Heart left ventricle (tissue), 13 donors: Measurements from ENCODE around the gene CACNA1G.

Source experiments
- CTCF ChIP-seq, 12 donors: fragments of 200-600 bp; sonication (generic) in 4 of 12; IDR thresholded peaks; one replicate each; pipeline versions ENCODE4 v1.5.0 to v1.8.0; 2018 to 2022; ENCODE audit warnings: antibody characterized with exemption in 12 of 12, mild to moderate bottlenecking in 5 of 12
- POLR2A ChIP-seq, 2 donors: fragments of 450-650 bp; IDR thresholded peaks; one replicate each; pipeline ENCODE4 v1.6.1; 2017; ENCODE audit warnings: antibody characterized with exemption in 2 of 2, mild to moderate bottlenecking in 2 of 2, moderate library complexity in 2 of 2
- donor health status: ischemic (EF 13 %, LVEDD 7.1; RV severe dilation, severe dysfunction).
- donor health status: DM: no; HTN: yes; CAD: no.
- donor health status: DM: no; HTN: no; CAD: no.
- donor health status: ischemic (EF 25% LVEDD 6.9; RV normal size, moderate dysfunction).
- donor health status: ischemic (EF 25% LVEDD 5.7; RV mildly dilated, moderate dysfunction).
- donor health status: ischemic (EF 35%, LVEDD 5.7; RV mildly dilated, moderate dysfunction).
- donor health status: nonischemic (EF 11% LVEDD 7.7; RV severe dilation, severe dysfunction).
- donor health status: DM: yes; HTN: yes; CAD: no.
- donor health status: PGD.
- donor health status: ischemic (EF 29% LVEDD 5.4; RV normal size, mild dysfunction).
- donor health status: nonischemic (EF 23%, LVEDD 6.1; RV moderate dilation, normal function).

- TF ChIP-seq CTCF (IDR thresholded peaks at IDR 0.05) (no peak), POLR2A (IDR thresholded peaks at IDR 0.05) (no peak)
Measured at GRCh38 chr17:50632637-50633036, 72.1 kb downstream of the CACNA1G start.
